Superior temporal gyrus (tissue), 1 donor: ENCODE results near the gene PACSIN1.

ENCODE experiments used
- DNase-seq: peaks from one replicate; pipeline ENCODE4 v3.0.0-alpha.2; 2016; ENCODE audit errors: extremely low spot score

PACSIN1 gene

GRCh38 chr6:34581561-34581920, 115.7 kb downstream of the PACSIN1 start:
- no peak for DNase-seq

- no peak for DNase-seq
Measured at GRCh38 chr6:34583461-34583860, 117.6 kb downstream of the PACSIN1 start.

GRCh38 chr6:34583861-34584604, 118.2 kb downstream of the PACSIN1 start:
- no peak for DNase-seq

- DNase-seq = no peak
Measured at GRCh38 chr6:34584694-34585093, 118.8 kb downstream of the PACSIN1 start.
